Colon (tissue), 2 donors: ENCODE measurements around the gene KRT36.

ENCODE experiments used
- FAIRE-seq: peaks from 2 replicates; lab custom pipeline; 2012; peaks lifted over from hg19 to GRCh38; lab: Jason Lieb, UNC
- donor health status: control.
- donor health status: control.

KRT36 gene

GRCh38 chr17:41500131-41500911 lies 10.6 kb upstream of the KRT36 start:
- FAIRE-seq, result no peak

- FAIRE-seq, result no peak
Measured at GRCh38 chr17:41499714-41500113, 10.0 kb upstream of the KRT36 start.

- FAIRE-seq, result no peak
Measured at GRCh38 chr17:41498276-41498675, 8.6 kb upstream of the KRT36 start.

- no peak for FAIRE-seq
Measured at GRCh38 chr17:41496803-41497484, 7.2 kb upstream of the KRT36 start.

GRCh38 chr17:41494524-41494923 lies 4.8 kb upstream of the KRT36 start:
- FAIRE-seq, result no peak

- no peak for FAIRE-seq
Measured at GRCh38 chr17:41492771-41493170, 3.1 kb upstream of the KRT36 start.

- FAIRE-seq, result no peak
Measured at GRCh38 chr17:41492351-41492750, 2.6 kb upstream of the KRT36 start.

- no peak for FAIRE-seq
Measured at GRCh38 chr17:41491476-41491875, 1.8 kb upstream of the KRT36 start.

- FAIRE-seq, result no peak
Measured at GRCh38 chr17:41490000-41490990, 585 bp upstream of the KRT36 start.

- no peak for FAIRE-seq
Measured at GRCh38 chr17:41486809-41487530, 2.7 kb downstream of the KRT36 start.

- FAIRE-seq, result no peak
Measured at GRCh38 chr17:41486316-41486715, 3.4 kb downstream of the KRT36 start.

GRCh38 chr17:41484920-41485904 lies 4.5 kb downstream of the KRT36 start:
- no peak for FAIRE-seq

- FAIRE-seq, result no peak
Measured at GRCh38 chr17:41483991-41484826, 5.5 kb downstream of the KRT36 start.

- no peak for FAIRE-seq
Measured at GRCh38 chr17:41483531-41483930, 6.2 kb downstream of the KRT36 start.

GRCh38 chr17:41481036-41481435 lies 8.7 kb downstream of the KRT36 start, which contains the start of gene KRT35:
KRT35 (minus strand) TSS chr17:41481151; CDS start chr17:41481097, 54 bp downstream.
- no peak for FAIRE-seq

- no peak for FAIRE-seq
Measured at GRCh38 chr17:41480581-41480980, 9.1 kb downstream of the KRT36 start.

GRCh38 chr17:41480136-41480535 lies 9.6 kb downstream of the KRT36 start:
- no peak for FAIRE-seq

GRCh38 chr17:41478237-41478636 lies 11.5 kb downstream of the KRT36 start:
- no peak for FAIRE-seq
